Stimulated activated CD8-positive, alpha-beta memory T cell treated with anti-CD3 and anti-CD28 coated beads, Interleukin-12 subunit alpha, Interleukin-12 subunit beta, amount 100 ng/mL, for 4 hours (primary cell): ENCODE data around the gene TSC22D3.
A peak's percentile ranks its signal among the peaks of the same experiment; 100 is the strongest.
"Not testable (repeated sequence)": the region's sequence is repeated elsewhere in the genome, so short reads cannot be mapped to it uniquely, and the experiment has no call there.

Experiments used
- DNase-seq: peaks from one replicate; pipeline ENCODE4 v3.0.0-alpha.2; 2020; ENCODE audit warnings: low read depth

Gene TSC22D3

GRCh38 chrX:107682256-107682655 lies 93.3 kb downstream of the TSC22D3 start:
- no peak for DNase-seq

GRCh38 chrX:107678957-107679740 lies 96.4 kb downstream of the TSC22D3 start:
- peak; percentile 17 for DNase-seq

- DNase-seq, result no peak
These were observed 97.7 kb downstream of the TSC22D3 start for GRCh38 chrX:107677909-107678308.

- no peak for DNase-seq
These were observed 98.1 kb downstream of the TSC22D3 start for GRCh38 chrX:107677501-107677901.

- DNase-seq, result peak; percentile 26
These were observed 98.8 kb downstream of the TSC22D3 start for GRCh38 chrX:107676559-107677378.

- DNase-seq, result no peak
These were observed 99.6 kb downstream of the TSC22D3 start for GRCh38 chrX:107675823-107676555.

- DNase-seq, result no peak
These were observed 100.3 kb downstream of the TSC22D3 start for GRCh38 chrX:107675365-107675654.

- no peak for DNase-seq
These were observed 100.9 kb downstream of the TSC22D3 start for GRCh38 chrX:107674480-107675364.

GRCh38 chrX:107673933-107674479 lies 101.6 kb downstream of the TSC22D3 start:
- peak; percentile 84 for DNase-seq

- DNase-seq, result no peak
These were observed 102.2 kb downstream of the TSC22D3 start for GRCh38 chrX:107673431-107673830.

- peak; percentile 48 for DNase-seq
These were observed 102.6 kb downstream of the TSC22D3 start for GRCh38 chrX:107672955-107673378.

GRCh38 chrX:107671256-107671655 lies 104.3 kb downstream of the TSC22D3 start:
- not testable (repeated sequence) for DNase-seq

GRCh38 chrX:107669885-107670628 lies 105.5 kb downstream of the TSC22D3 start:
- DNase-seq, result no peak

- no peak for DNase-seq
These were observed 106.3 kb downstream of the TSC22D3 start for GRCh38 chrX:107669261-107669660.

GRCh38 chrX:107668710-107669109 lies 106.9 kb downstream of the TSC22D3 start:
- DNase-seq, result not testable (repeated sequence)

GRCh38 chrX:107667426-107667825 lies 108.2 kb downstream of the TSC22D3 start:
- no peak for DNase-seq

GRCh38 chrX:107666931-107667330 lies 108.7 kb downstream of the TSC22D3 start:
- DNase-seq, result no peak
